Urinary bladder (tissue), 4 donors: Measurements from ENCODE around the gene JARID2. TPM values are rescaled to one million over a fixed set of nuclear protein-coding genes. Genes with fewer than 3 reads are reported as not detected.

Experiments
- DNase-seq: peaks from one replicate; pipeline ENCODE4 v3.0.0-alpha.2; 2015; ENCODE audit errors: extremely low spot score
- H3K27ac ChIP-seq: one replicate; pipeline ENCODE4 v1.5.1; 2013; ENCODE audit warnings: low read depth, mild to moderate bottlenecking, moderate library complexity
- H3K36me3 ChIP-seq: one replicate; pipeline ENCODE4 v1.6.1; 2013; ENCODE audit warnings: mild to moderate bottlenecking, moderate library complexity; ENCODE audit not compliant: insufficient read depth
- H3K4me1 ChIP-seq: one replicate; pipeline ENCODE4 v1.6.1; 2013; ENCODE audit warnings: mild to moderate bottlenecking, moderate library complexity; ENCODE audit not compliant: insufficient read depth
- H3K4me3 ChIP-seq: one replicate; pipeline ENCODE4 v1.5.1; 2013; ENCODE audit warnings: low read depth, low read length
- WGBS: extraction: QIAGEN DNeasy Blood & Tissue Kit; methylation state at CpG from one replicate; pipeline ENCODE4 v1.1.7; 2013; 5-methylcytosine and 5-hydroxymethylcytosine counted together
- polyA plus RNA-seq: library from polyadenylated mRNA; stranded (reverse); fragments of 200-250 nt; gene quantifications from one replicate; pipeline ENCODE4 v1.2.3, GENCODE V29; 2013
- small RNA-seq: library from RNA; depleted of rRNA; stranded (forward); fragments of <200 nt; gene quantifications from one replicate; pipeline ENCODE3, GENCODE V24; 2014
- total RNA-seq: library from RNA; depleted of rRNA; stranded (reverse); fragments of >200 nt; gene quantifications from one replicate; pipeline ENCODE4 v1.2.3, GENCODE V29; 2014
- donor health status: healthy with polysubstance abuse.
- donor health status: healthy.

JARID2 gene
- total and polyA plus RNA-seq, 2 donors, result 5.5 to 11.9 TPM

- WGBS, result 98% methylated on average over 6 of the region's 6 CpGs
- H3K4me1 ChIP-seq, result no peaks in the 10 kb centered on the region
- H3K27ac ChIP-seq, result no peak overlapping the region
- no peaks in the 10 kb centered on the region for H3K36me3 ChIP-seq
- no peak for DNase-seq
- no peak overlapping the region for H3K4me3 ChIP-seq
These were observed 308.8 kb downstream of the JARID2 start for GRCh38 chr6:15554728-15555100.

- Histone ChIP-seq H3K4me1 (no peaks in the 10 kb centered on the region), H3K27ac (no peak overlapping the region), H3K36me3 (no peaks in the 10 kb centered on the region), H3K4me3 (no peak overlapping the region)
- WGBS, result 91% methylated on average over 5 of the region's 5 CpGs
- DNase-seq, result no peak
These were observed 309.5 kb downstream of the JARID2 start for GRCh38 chr6:15555101-15556038.

- H3K27ac ChIP-seq, result no peak overlapping the region
- H3K36me3 ChIP-seq, result no peaks in the 10 kb centered on the region
- no peaks in the 10 kb centered on the region for H3K4me1 ChIP-seq
- no peak overlapping the region for H3K4me3 ChIP-seq
- no peak for DNase-seq
- 100% methylated on average over 1 of the region's 1 CpG for WGBS
These were observed 310.8 kb downstream of the JARID2 start for GRCh38 chr6:15556711-15557110.

- H3K36me3 ChIP-seq, result no peaks in the 10 kb centered on the region
- no peak overlapping the region for H3K27ac ChIP-seq
- H3K4me3 ChIP-seq, result no peak overlapping the region
- H3K4me1 ChIP-seq, result no peaks in the 10 kb centered on the region
- no peak for DNase-seq
These were observed 311.3 kb downstream of the JARID2 start for GRCh38 chr6:15557174-15557573.

GRCh38 chr6:15560713-15561112 lies 314.8 kb downstream of the JARID2 start:
- no peak overlapping the region for H3K27ac ChIP-seq
- 100% methylated on average over 1 of the region's 1 CpG for WGBS
- no peak for DNase-seq
- no peak overlapping the region for H3K4me3 ChIP-seq
- H3K36me3 ChIP-seq, result no peaks in the 10 kb centered on the region
- H3K4me1 ChIP-seq, result no peaks in the 10 kb centered on the region

GRCh38 chr6:15561447-15562199 lies 315.8 kb downstream of the JARID2 start:
- Histone ChIP-seq H3K27ac (no peak overlapping the region), H3K36me3 (no peaks in the 10 kb centered on the region), H3K4me1 (no peaks in the 10 kb centered on the region), H3K4me3 (no peak overlapping the region)
- 87% methylated on average over 3 of the region's 3 CpGs for WGBS
- no peak for DNase-seq

GRCh38 chr6:15562977-15563376 lies 317.1 kb downstream of the JARID2 start:
- no peak overlapping the region for H3K4me3 ChIP-seq
- no peaks in the 10 kb centered on the region for H3K4me1 ChIP-seq
- no peak for DNase-seq
- 79% methylated on average over 1 of the region's 1 CpG for WGBS
- H3K27ac ChIP-seq, result no peak overlapping the region
- no peaks in the 10 kb centered on the region for H3K36me3 ChIP-seq

GRCh38 chr6:15569035-15569995 lies 323.4 kb downstream of the JARID2 start:
- no peak for DNase-seq
- WGBS, result 74% methylated on average over 17 of the region's 17 CpGs
- H3K4me3 ChIP-seq, result no peak overlapping the region
- H3K4me1 ChIP-seq, result peaks cover 2% of the 10 kb centered on the region
- peaks cover 1% of the 10 kb centered on the region for H3K36me3 ChIP-seq
- H3K27ac ChIP-seq, result no peak overlapping the region

- no peak for DNase-seq
- no peak overlapping the region for H3K4me3 ChIP-seq
- peaks cover 2% of the 10 kb centered on the region for H3K4me1 ChIP-seq
- 98% methylated on average over 2 of the region's 2 CpGs for WGBS
- peaks cover 1% of the 10 kb centered on the region for H3K36me3 ChIP-seq
- H3K27ac ChIP-seq, result no peak overlapping the region
These were observed 324.3 kb downstream of the JARID2 start for GRCh38 chr6:15570171-15570570.

Small RNA genes lying within 50 kb of the gene (small RNA-seq; reads per million reads assigned to genes)
- not detected for gene RF00001
- not detected for gene RNU6-522P
- not detected for gene RNU6-645P
